Ishikawa (cell line): Measurements from ENCODE around the gene CTNND2.

Experiments
- EGR1 ChIP-seq: IDR thresholded peaks from 2 replicates; pipeline ENCODE4 v1.6.1; 2012
- EP300 ChIP-seq: IDR thresholded peaks from 2 replicates; pipeline ENCODE4 v1.6.1; 2012; ENCODE audit warnings: borderline replicate concordance
- FOXM1 ChIP-seq: IDR thresholded peaks from 2 replicates; pipeline ENCODE4 v1.6.1; 2012; ENCODE audit warnings: low read depth, borderline replicate concordance
- RAD21 ChIP-seq: IDR thresholded peaks from 2 replicates; pipeline ENCODE4 v1.6.1; 2012; ENCODE audit warnings: low read depth
- TAF1 ChIP-seq: IDR thresholded peaks from 2 replicates; pipeline ENCODE4 v1.6.1; 2012; ENCODE audit warnings: low read depth, mild to moderate bottlenecking
- TEAD4 ChIP-seq: IDR thresholded peaks from 2 replicates; pipeline ENCODE4 v1.6.1; 2012
- YY1 ChIP-seq: IDR thresholded peaks from 2 replicates; pipeline ENCODE4 v1.6.1; 2012; ENCODE audit warnings: low read depth
- TF ChIP-seq, protein P1 (sequence below): IDR thresholded peaks from 2 replicates; pipeline ENCODE4 v1.6.1; 2012
- TF ChIP-seq, protein P2 (sequence below): IDR thresholded peaks from 2 replicates; pipeline ENCODE4 v1.6.1; 2012; ENCODE audit warnings: low read depth, mild to moderate bottlenecking

DNA sequence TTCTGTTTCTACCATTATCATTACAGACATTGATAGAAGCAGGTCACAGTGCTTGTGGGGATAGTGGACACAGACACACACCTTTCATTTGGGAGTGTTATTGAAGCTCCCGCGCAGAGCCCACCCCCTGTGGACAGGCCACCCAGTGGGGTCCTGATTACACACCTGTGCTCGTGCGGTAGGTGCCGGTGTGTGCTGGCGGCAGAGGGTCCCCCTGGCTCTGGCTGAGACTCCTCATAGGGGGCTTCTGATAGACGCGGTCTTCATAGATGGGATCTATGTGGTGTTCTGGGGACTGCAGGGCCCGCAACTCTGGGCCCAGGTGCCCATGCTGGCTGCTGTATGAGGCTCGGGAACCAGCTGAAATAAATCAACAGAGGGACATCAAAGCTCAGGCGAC lies 539.7 kb downstream of the CTNND2 start:
- no peak for TF ChIP-seq FOXM1
- TF ChIP-seq RAD21, result no peak
- TF ChIP-seq TAF1, result no peak
- TF ChIP-seq, protein P1, sequence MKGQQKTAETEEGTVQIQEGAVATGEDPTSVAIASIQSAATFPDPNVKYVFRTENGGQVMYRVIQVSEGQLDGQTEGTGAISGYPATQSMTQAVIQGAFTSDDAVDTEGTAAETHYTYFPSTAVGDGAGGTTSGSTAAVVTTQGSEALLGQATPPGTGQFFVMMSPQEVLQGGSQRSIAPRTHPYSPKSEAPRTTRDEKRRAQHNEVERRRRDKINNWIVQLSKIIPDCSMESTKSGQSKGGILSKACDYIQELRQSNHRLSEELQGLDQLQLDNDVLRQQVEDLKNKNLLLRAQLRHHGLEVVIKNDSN, result no peak
- TF ChIP-seq TEAD4, result no peak
- no peak for TF ChIP-seq YY1
- no peak for TF ChIP-seq EGR1
- TF ChIP-seq EP300, result no peak
- TF ChIP-seq, protein P2, sequence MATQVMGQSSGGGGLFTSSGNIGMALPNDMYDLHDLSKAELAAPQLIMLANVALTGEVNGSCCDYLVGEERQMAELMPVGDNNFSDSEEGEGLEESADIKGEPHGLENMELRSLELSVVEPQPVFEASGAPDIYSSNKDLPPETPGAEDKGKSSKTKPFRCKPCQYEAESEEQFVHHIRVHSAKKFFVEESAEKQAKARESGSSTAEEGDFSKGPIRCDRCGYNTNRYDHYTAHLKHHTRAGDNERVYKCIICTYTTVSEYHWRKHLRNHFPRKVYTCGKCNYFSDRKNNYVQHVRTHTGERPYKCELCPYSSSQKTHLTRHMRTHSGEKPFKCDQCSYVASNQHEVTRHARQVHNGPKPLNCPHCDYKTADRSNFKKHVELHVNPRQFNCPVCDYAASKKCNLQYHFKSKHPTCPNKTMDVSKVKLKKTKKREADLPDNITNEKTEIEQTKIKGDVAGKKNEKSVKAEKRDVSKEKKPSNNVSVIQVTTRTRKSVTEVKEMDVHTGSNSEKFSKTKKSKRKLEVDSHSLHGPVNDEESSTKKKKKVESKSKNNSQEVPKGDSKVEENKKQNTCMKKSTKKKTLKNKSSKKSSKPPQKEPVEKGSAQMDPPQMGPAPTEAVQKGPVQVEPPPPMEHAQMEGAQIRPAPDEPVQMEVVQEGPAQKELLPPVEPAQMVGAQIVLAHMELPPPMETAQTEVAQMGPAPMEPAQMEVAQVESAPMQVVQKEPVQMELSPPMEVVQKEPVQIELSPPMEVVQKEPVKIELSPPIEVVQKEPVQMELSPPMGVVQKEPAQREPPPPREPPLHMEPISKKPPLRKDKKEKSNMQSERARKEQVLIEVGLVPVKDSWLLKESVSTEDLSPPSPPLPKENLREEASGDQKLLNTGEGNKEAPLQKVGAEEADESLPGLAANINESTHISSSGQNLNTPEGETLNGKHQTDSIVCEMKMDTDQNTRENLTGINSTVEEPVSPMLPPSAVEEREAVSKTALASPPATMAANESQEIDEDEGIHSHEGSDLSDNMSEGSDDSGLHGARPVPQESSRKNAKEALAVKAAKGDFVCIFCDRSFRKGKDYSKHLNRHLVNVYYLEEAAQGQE, result no peak
